Renal cortical epithelial cell (primary cell): ENCODE data around the gene TSHZ2. TPM values are rescaled to one million over a fixed set of nuclear protein-coding genes. Genes with fewer than 3 reads are reported as not detected.
"Not testable (repeated sequence)": the region's sequence is repeated elsewhere in the genome, so short reads cannot be mapped to it uniquely, and the experiment has no call there.

ENCODE experiments used
- DNase-seq: peaks from one replicate; pipeline ENCODE4 v3.0.0-alpha.2; 2011; ENCODE audit warnings: low read depth
- total RNA-seq: library from RNA; depleted of rRNA; stranded (reverse); fragments of >200 nt; gene quantifications from 2 replicates; pipeline ENCODE4 v1.2.3, GENCODE V29; 2014

Gene TSHZ2
- total RNA-seq, 1 donor from 2014 or later = 0.30 TPM

- not testable (repeated sequence) for DNase-seq
Observed at GRCh38 chr20:53024653-53025052, 52.5 kb downstream of the TSHZ2 start.

DNA sequence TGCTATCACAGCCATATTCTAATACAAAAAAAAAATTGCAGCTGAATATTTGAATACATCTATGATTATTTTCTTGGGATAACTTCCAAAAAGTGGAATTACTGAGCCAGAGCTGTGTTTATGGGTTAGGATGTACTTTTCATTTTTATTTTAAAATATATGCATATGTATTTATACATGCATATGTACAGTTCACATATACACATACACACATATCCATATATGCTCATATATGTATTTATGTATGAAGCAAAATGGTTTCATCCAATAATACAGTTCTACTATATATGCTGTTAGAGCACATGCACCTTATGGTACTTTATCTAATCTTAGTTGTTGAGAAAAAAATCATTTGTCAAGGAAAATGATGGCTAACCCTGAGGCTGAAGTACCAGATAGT lies 54.9 kb downstream of the TSHZ2 start:
- DNase-seq = no peak

GRCh38 chr20:53028337-53029007 lies 56.3 kb downstream of the TSHZ2 start:
- peak; percentile 59 for DNase-seq

DNA sequence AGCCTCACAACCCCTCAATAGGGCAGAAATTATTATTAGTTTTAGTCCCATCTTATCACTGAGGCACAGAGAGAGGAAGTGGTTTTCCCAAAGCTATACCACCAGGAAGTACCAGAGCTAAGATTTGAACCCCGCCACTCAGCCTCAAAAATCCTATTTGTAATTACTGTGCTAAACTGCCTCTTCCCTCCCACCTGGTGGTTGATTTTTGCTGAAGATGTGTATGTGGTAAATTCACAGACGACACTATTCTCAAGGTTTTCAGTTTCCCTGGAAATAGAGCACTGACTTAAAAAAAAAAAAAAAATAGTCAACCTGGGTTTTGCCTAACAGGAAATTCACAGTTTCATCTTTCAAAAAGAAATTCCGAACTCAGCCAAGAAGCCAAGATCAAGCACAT lies 57.9 kb downstream of the TSHZ2 start:
- DNase-seq = no peak

GRCh38 chr20:53032046-53032445 lies 59.9 kb downstream of the TSHZ2 start:
- DNase-seq = peak; percentile 22

- peak; percentile 92 for DNase-seq
Observed at GRCh38 chr20:53032478-53032932, 60.3 kb downstream of the TSHZ2 start.

DNA sequence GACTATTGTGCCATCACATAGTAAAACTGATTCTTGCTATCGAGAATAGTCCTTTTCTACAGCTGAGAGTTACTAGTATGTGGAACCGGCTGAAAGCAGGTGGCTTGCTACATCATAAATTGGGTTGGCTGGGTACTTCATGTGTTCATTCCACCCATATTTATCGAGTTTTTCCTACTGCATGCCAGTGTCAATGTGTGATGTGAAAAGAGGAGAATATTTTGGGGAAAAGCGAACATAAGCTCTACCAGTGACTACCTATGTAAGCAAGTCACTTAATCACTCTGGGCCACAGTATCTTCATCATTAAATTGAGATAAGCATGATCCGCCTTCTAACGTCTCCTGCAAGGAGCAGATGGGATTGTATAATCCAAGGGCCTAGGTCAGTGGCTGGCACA lies 61.0 kb downstream of the TSHZ2 start:
- DNase-seq = no peak

GRCh38 chr20:53034899-53035298 lies 62.7 kb downstream of the TSHZ2 start:
- no peak for DNase-seq

- DNase-seq = no peak
Observed at GRCh38 chr20:53036992-53037391, 64.8 kb downstream of the TSHZ2 start.

GRCh38 chr20:53037621-53038020 lies 65.5 kb downstream of the TSHZ2 start:
- no peak for DNase-seq

- DNase-seq = no peak
Observed at GRCh38 chr20:53038299-53038698, 66.1 kb downstream of the TSHZ2 start.

GRCh38 chr20:53040693-53041589 lies 68.8 kb downstream of the TSHZ2 start:
- peak; percentile 26 for DNase-seq

DNA sequence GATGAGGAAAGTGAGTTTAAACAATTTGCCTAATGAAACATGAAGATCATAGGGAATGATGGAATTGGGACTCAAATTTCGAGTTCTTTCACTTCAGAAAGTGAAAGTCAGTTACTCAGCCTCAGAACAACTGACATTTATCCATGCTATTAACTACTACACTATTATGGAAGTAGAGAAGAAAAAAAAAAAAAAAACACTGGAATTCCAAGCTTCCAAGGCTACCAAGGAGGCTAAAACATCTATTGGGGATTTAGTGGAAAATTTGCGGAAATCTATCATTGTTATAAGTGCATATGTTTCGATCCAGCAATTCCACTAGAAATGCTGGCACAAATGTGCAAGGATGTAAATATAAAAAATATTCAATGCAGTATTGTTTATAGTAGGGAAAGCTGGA lies 70.4 kb downstream of the TSHZ2 start:
- no peak for DNase-seq

DNA sequence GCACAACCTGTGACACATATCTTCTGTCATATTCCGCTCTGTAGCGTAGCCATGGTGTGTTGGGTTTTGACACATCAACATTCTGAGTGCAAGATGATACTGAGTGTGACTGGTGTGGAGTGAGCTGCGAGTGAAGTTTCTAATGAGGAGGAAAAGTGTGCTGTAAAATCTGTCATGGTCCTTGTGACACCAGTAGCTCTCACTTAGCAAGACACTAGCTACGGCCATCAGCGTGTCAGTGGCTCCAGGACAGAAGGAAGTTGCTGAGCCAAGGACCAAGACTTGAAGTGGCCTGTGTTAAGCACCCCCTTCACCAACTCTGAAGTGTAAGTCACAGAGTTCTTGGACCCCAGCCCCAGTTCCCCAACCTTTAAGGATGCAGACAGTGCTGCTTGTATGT lies 72.1 kb downstream of the TSHZ2 start:
- DNase-seq = no peak

DNA sequence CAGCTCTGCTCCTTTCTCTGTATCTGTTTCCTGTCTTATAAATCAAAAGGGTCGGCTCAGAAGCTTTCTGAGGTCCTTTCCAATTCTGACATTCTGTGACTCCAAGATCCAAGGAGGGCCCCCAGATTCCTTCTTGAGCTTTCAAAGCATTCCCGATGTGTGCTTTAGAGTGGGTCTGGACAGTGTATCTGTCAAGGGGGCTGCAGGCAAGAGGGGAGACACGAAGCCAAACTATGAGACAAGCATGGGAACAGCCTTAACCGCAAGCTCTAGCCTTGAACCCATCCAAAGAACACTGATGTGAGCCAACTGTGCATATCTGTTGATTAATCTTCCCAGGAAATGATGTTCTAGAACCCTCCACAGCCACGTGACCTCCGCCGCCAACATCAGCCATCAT lies 73.8 kb downstream of the TSHZ2 start:
- DNase-seq = no peak

- DNase-seq = no peak
Observed at GRCh38 chr20:53047203-53047602, 75.0 kb downstream of the TSHZ2 start.

GRCh38 chr20:53048387-53048786 lies 76.2 kb downstream of the TSHZ2 start:
- no peak for DNase-seq

DNA sequence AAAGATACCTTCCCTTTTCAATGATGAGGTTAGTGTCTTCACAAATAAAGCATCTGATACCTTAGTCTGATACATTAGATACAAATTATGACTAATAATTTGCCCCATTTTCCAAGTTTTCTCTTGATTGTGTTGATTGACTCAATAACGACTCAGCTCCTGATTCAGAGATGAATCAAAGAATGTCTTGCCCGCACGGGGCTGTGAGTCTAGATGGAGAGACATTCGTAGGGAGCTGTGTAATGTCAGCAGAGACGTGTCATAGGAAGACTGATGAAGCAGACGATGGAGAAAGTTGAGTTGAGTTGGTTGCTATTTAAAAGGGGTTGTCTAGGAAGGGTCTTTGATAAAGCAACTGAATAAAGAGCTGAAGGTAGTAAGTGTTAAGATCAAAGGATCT lies 78.2 kb downstream of the TSHZ2 start:
- no peak for DNase-seq

- no peak for DNase-seq
Observed at GRCh38 chr20:53052380-53052779, 80.2 kb downstream of the TSHZ2 start.

DNA sequence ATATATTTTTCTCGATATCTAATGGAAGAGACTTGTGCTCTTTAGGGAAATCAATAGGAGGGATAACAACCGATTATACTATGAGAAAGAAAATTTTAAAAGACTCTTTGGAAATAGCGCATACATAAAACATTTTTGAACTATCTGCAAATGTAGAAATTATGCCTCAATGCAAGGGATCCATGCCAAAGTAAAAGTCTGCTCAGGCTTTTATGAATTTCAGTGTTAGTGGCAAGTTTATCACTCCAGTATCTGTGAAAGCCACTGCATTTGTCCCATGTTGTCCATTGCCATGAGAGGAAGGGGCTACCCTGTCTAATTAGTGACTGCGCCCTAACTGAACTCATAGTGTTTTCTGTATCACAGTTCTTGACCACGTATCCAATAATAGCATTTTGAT lies 81.4 kb downstream of the TSHZ2 start:
- DNase-seq = no peak

DNA sequence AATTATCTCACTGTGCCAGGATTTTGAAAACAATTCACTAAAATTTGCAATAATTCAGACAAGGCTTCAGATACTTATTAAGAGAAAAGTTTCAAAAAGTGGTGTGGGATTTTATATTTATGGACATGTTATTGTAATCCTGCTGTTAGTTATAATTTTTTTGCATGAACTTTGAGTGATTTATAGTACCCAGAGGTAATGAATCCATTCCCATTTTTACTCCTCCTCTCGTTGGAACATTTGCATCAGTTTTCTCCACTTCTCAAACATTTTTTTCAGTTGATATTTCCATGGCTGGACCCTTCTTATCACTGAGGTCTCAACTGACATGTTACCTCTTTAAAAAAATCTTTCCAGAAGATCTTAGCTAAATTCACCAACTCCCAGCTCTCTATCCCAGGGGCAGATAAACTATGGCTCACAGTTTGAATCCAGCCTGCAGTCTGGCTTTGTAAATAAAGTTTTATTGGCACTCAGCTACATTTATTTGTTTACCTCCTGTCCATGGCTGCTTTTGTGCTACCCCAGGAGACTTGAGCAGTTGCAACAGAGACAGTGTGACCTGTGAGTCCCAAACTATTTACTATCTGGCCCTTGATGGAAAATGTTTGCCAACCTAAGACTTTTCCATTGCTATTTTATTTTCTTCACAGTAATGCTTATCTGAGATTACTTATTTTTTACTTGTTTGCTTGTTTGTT lies 83.4 kb downstream of the TSHZ2 start:
- DNase-seq = no peak

GRCh38 chr20:53057579-53057978 lies 85.4 kb downstream of the TSHZ2 start:
- DNase-seq = no peak

DNA sequence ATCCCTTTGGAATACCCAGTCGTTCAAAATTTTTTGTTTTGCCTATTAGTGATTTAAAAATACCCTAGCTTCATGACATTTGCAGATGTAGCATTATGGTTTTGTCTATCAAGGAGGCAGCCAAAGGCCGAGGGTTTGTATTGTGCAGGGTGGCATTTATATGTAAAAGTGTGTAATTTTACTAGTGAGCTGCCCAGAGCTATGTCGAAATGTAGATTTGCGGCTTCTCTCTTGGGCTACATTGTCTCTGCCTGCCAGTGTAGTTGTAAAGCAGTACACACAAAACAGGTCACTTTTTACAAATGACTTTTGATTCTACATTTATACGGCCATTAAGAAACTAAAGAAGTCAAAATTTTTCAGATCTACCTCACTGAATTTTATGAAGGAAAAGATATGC lies 87.7 kb downstream of the TSHZ2 start:
- no peak for DNase-seq
